HG03439 (cell line): ENCODE data around the gene NCOA7.
"Not testable (repeated sequence)": the region's sequence is repeated elsewhere in the genome, so short reads cannot be mapped to it uniquely, and the experiment has no call there.

Source experiments
- ATAC-seq: cut with Tn5 transposase; IDR thresholded peaks from one replicate; pipeline ENCODE4 v1.9.1; 2021; ENCODE audit warnings: mild to moderate bottlenecking, moderate library complexity; ENCODE audit not compliant: unreplicated experiment

The NCOA7 gene

DNA sequence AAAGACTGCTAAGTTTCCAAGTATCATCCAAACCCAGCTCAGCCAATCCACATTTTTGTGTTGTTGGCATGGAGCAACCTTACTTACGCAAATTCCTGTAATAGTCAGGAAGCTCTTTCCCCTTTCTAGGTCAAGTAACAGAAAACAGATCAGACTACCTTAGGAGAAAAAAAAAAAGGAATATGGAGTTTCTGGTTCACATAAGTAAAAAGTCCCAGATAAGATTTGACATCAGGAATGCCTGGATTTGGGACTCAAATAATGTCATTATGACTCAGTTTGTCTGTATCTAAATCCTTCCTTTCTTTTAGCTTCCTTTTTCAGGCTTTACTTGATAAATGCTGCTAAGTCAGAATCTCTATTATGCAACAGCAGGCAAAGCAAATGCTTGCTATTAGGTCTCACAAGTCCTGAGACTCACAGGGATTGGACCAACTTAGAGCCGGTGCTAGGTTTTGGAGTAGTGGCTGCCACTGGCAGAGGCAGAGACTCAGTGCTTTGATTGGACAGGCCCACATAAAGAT, 44.5 kb downstream of the NCOA7 start:
- no peak for ATAC-seq

DNA sequence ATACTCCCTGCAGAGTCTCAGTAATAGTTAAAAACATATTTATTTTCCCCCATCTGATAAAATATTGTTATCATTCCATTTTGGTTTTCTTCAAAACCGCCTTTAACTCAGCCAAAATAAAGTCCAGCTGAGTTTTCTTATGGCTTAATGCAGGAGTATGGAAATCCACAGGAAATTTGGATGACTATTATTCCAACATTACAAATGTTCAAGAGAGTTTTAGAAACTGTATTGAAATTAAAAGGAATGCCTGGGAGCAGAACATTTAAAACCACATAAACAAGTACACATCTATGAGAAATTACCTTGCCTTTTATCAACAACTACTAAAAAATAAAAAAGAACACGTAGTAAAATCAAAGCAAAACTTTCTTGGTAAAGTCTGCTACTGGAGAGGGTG, 45.7 kb downstream of the NCOA7 start:
- ATAC-seq = no peak

DNA sequence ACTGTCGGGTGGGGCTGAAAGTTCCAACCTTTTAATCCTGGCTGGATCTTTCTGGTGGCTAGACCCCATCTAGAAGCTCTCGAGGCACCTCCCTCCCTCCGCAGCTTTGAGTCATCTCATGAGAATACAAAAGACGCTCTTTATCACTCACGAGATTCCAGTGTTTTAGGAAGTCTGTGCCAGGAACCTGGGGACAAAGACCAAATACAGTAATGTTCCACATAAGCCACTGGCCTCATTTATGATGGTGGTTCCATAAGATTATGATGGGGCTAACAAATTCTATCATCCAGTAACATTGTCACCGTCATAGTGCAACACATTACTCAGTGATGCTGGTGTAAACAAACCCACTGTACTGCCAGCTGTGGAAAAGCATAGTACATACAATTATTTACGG, 48.7 kb downstream of the NCOA7 start:
- ATAC-seq = no peak

DNA sequence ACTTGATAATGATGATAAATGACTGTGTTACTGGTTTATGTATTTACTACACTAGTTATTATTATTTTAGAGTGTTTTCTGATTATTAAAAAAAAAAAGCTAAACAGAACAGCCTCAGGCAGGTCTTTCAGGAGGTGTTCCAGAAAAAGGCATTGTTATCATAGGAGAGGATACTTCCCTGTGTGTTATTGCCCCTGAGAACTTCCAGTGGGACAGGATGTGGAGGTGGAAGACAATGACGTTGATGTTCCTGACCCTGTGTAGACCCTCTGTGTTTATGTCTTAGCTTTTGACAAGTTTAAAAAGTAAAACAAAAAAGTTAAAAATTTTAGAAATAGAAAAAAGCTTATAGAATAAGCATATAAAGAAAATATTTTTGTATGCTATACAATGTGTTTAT, 49.1 kb downstream of the NCOA7 start:
- ATAC-seq = no peak

DNA sequence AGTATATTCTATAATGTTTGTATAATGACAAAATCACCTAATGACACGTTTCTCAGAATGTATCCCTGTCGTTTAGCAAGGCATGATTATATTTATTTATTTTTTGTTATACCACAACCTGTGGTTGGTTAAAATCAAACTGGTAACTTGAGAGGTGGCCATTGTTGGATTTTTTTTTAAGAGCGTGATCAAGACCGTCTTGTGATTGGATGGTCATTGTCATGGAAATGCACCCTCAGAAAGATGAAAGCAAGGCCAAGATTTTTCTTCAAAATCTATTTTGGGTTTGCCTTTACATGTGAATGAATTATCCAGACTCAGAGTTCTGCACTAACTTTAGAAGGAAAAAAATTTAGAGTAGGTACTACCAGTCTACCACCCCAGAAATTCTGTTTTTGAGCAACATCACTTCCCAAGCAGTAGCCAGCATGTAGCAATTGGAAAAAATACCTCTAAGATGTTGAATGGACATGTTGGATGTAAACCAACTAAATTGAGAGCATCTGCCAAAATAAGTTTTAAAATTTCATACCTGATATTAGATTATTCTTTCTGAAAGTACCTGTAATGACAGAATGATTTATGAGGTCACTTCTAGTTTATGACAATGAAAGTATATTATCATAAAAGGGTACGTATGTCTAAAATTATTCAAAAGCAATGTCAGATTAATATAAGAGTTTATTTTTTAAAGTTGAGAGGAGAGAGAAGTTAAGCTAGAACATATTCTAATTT, 50.8 kb downstream of the NCOA7 start:
- no peak for ATAC-seq

DNA sequence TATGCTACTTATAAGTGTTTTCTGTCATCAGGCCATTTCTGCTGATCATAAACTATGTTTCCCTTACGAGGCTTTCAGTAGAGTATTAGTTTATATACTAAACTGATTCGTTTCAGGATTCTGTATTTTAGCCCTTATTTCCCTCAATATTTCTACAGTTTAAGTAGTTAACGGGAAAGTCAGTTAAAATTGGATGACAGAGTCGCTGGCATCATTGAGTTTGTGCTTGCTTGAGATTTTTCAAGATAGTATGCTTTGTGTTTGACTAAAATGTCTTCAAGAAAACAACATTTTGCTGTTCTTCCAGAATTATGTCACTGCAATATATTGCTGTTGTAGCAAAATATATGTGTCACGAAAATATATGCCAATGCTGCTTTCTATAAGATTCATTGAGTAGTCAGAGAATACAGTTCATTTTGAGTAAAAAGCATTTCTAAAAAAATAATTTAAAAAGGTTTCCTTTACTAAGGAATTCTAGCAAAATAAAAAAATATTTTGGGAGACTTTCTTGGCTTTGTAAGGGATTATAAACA, 51.4 kb downstream of the NCOA7 start:
- ATAC-seq = no peak

DNA sequence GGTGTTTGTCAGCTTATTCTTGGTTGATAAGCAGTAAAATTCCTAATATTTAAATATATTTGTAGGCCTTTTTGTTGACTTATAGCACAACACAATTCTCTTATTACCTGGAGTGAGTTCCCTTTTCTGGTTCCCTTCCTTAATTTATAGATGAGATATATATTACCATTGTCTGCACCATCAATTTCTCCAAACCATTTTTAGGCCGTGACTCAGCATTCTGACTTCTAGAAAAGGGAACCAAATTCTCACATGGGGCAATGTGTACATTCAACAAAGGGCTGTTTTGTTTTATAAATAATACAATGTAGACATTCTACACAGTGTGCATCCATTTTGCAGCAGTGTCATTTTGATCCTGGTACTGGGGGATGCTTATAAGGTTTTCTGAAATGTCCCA, 52.8 kb downstream of the NCOA7 start:
- ATAC-seq = no peak

DNA sequence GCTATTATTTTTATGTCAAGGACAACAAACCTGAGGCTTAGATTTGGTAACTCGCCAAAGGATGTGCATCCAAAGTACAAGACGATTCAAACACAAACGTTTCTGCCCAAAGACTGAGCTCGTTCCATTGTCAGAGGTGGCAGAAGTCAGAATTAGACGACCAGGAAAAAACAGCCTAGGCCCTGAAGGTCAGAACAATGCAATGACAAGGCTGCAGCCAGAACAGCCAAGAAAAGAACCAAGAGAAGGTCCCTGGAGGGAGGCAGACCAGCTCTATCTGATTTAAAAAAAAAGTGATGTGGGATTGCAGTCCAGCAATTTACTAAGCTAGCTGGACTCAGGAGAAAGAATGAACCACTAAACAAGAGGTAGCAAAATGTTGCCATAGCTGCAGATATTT, 54.2 kb downstream of the NCOA7 start:
- ATAC-seq = no peak

DNA sequence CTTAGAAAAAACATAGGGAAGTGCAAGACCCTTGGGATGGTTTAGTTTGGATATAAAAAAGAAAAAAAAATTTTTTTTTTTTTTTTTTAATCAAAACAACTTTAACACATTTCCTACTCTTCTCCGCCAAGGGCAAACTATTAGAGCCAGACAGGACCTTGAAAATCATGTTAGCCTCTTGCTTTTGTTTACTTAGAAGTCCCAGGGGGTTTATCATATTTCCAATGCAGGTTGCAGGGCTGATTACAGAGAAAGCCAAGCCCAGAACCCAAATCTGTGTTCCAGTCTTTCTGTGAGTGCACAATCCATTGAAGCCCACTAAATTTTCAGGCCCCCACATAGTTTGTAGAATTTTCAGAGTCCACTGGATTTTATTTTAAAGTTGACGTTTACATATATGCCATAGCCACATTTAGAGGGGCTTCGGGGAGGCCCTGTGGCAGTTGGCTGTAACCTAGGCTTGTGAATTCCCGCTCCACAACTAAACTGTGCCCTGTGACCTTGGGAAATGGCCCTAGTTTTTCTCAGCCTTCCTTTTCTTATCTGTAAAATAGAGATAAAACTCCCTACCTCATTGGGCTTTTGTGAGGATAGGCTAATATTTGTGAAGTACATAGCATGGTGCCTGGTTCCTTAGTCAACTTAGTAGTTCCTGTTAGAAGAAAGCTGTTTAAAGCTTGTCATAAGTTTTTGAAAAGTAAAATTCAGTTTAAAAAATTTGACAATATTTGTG, 55.7 kb downstream of the NCOA7 start:
- no peak for ATAC-seq

DNA sequence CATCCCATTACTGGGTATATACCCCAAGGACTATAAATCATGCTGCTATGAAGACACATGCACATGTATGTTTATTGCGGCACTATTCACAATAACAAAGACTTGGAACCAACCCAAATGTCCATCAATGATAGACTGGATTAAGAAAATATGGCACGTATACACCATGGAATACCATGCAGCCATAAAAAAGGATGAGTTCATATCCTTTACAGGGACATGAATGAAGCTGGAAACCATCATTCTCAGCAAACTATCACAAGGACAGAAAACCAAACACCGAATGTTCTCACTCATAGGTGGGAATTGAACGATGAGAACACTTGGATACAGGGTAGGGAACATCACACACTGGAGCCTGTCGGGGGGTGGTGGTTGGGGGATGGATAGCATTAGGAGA, 57.5 kb downstream of the NCOA7 start:
- not testable (repeated sequence) for ATAC-seq

DNA sequence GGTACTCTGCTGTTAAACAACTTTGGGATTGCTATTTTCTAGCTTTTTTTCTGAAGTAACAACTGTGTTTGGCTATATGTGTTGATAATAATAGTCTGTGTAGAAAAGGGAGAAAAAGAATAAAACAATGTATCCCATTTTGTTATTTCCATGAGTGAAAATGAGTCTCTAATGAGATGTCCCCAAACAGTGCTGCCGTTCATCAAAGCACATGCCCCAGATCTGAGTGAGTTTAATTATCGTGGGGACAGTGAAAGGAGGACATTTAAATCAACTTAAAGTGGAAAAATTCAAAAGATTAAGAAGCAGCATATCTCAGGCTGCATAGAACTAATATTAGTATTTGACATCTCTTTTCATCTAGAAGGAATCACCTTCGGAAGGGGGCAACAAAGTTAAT, 59.6 kb downstream of the NCOA7 start:
- ATAC-seq = no peak

DNA sequence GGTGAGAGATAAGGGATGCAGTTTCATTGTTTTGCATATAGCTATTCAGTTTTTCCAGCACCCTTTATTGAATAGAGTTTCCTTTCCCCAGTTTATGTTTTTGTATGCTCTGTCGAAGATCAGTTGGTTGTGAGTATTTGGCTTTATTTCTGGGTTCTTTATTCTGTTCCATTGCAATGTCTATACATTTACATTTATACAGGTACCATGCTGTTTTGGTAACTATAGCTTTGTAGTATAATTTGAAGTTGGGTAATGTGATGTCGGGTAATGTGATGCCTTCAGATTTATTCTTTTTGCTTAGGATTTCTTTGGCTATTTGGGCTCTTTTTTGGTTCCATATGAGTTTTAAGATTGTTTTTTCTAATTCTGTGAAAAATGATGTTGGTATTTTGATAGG, 61.8 kb downstream of the NCOA7 start:
- no peak for ATAC-seq

DNA sequence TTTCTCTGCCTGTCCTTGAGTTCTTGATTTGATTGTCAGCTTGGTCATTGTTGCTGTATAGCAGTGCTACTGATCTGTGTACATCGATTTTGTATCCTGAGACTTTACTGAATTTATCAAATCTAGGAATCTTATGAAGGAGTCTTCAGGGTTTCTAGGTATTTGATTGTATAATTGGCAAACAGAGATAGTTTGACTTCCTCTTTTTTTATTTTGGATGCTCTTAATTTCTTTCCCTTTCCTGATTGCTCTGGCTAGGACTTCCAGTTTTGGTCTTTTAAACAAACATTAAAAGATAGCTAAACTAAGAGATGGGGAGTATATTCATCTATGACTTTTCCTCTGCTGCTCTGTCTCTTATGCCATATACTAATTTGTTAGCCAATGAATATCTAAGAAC, 62.4 kb downstream of the NCOA7 start:
- ATAC-seq = no peak

DNA sequence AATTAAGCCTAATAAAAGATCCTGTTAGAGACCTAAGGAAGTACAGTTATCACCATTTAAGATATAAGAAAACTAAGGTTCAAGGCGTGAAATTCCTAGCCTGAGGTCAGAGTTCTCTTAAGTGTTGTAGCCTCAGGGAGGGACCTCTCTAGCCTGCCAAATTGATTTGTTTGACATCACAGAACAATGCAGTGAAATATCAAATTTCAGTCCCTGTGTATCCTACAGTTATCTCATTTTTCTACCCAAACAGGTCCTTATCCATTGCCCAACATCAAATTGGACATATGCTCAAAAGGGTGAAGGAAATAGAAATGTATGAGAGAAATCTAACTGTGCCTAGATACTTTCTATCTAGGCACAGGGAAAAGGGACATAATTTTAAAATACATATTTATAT, 63.0 kb downstream of the NCOA7 start:
- no peak for ATAC-seq

DNA sequence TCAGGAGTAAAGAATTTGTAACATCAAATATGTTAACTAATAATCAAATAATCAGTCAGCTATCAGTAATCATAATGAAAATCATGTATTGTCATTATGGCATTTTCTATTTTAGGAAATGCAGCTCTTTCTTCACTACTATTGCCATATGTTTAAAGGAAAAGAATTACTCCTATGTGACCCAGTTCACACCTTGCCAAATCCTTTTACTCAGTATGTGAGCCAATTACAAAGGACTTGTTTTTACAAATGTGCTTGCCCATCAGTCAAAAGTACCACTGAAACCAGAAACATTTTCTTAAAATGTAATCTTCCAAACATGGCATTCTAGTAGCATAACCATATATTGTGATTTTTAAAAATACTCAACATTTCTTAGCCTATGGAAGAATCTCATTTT, 63.6 kb downstream of the NCOA7 start:
- no peak for ATAC-seq

DNA sequence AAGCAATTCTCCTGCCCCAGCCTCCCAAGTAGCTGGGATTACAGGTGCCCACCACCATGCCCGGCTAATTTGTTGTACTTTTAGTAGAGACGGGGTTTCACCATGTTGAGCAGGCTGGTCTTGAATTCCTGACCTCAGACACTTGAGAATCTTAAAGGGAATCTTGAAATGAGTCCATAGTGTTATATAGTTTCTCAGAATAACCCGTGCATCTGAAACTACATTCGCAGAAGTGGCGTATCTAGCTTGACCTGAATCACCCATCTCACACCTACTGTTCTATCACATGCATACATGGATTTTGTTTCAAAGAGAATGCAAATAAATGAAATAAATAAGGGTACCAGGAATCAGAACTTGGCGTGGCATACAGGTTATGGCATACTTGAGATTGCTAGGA, 65.0 kb downstream of the NCOA7 start:
- ATAC-seq = no peak

DNA sequence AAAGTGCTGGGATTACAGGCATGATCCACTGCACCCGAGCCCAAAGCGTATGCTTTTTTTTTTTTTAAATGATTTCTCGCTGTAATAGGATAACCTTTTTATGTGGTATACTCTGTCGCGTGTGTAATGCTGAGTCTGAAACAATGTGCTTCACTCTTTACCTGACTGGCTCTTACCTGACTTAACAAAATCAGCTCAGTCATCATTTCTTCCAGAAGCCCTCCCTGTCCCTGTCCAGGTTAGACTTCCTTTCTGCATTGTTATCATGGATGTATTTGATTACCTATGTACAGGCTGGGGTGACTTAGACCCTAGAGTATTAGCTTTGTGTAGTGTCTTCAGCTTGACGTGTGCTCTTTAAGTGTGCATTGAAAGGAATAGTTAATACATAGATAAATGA, 67.1 kb downstream of the NCOA7 start:
- no peak for ATAC-seq

DNA sequence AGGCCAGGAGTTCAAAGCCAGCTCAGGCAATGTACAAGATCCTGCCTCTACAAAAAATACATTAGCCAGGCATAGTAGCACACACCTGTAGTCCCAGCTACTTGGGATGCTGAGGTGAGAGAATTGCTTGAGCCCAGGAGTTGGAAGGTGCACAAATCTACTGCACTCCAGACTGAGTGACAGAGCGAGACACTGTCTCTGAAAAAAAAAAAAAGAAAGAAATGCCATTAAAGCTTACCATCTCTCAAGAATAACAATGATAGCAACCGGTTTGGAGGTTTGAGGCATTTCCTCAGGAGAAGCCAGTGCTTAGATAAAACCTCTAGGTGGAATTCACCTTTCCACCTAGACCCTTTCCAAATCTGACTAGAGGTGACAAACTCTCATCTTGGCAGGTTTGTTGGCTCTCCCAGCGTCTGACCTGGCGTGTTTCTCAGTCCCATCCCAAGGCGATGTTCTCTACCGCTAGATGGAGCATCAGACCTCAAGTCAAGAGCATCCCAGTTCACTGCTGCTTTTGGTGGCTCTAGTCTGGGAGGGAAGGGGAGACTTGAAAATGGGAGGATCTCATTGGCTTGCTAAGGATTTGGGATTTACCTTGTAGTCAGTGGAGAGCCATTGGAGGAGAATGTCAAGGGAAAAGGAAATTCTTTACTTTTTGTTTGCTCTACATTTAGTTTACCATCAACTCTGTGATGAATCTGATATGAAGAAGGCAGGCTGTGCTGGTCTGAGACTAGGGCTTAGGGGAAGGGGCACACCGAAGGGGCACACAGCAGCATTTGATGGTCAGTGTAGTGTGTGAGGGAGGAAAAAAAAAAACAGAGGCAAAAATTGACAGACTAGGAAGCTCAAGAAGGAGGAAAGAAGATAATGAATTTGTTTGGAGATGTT, 67.9 kb downstream of the NCOA7 start:
- peak; percentile 71 for ATAC-seq

DNA sequence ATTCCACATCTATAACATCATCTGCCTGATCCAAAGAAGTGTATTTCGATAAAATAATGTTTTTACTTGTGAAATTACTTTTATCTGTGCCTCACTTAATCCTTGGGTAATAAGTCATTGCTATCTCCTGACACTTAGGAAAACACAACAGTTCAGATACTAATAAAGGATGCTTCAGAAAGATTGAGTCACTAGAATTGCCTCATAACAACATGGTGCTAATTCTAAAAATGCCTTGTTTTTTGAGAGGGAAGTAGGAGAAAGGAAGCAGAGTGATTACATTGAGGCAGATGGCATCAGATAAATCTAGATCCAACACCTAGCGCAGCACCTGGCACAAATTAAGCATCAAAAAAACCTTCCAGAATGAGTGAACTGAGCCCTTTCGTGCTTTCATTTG, 69.0 kb downstream of the NCOA7 start:
- no peak for ATAC-seq

DNA sequence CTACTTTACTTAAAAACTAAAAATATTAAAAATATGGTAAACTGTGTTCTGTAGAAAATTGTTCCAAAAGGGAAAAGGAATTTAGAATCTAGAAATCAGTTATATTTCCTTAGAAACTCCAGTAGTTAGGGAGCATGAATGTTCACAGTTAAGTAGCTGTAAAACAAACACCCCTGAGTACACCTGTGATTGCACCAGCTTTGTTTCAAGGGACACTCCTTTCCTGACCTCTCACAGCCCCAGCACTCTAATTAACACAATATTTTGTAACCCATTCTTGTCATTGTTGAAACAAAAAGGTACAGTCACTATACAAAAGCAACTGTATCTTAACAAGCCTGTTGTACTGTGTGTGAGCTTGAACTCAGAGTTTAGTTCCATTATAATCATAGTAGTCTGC, 72.3 kb downstream of the NCOA7 start:
- ATAC-seq = no peak

DNA sequence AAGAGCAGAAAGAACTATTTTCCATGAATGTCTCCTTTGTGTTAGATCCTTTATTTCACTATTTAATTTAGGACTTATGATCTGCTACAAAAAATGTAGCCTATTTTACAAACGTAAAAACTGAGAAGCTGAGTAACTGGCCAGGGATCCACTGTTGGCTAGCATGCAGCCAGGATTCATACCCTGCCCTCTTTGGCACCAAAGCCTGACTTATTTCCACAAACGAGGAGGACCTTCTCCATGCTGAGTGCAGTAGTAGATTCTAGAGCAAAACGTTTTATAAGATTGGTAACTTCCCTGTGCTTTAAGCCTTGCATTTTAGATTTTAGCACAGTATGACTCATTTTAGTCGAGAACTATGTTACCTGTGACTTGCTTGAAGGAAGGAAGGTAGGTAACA, 74.3 kb downstream of the NCOA7 start:
- no peak for ATAC-seq
